OCI-LY7 (cell line): Measurements from ENCODE around the gene LDLRAP1. TPM values are rescaled to one million over a fixed set of nuclear protein-coding genes. Genes with fewer than 3 reads are reported as not detected.

ENCODE experiments used
- BruUV-seq: library from RNA; stranded (reverse); fragments of 400-500 nt; replicated peaks from 2 replicates; lab custom pipeline; 2021; lab: Mats Ljungman, UMichigan
- CTCF ChIA-PET: fragments of 300-600 bp; sonication (Branson Sonifier 250); formaldehyde crosslinking; loops from one replicate; lab custom pipeline; 2022; ENCODE audit warnings: antibody characterized with exemption; ENCODE audit not compliant: unreplicated experiment; lab: Charles Lee
- POLR2A ChIA-PET: fragments of 300-600 bp; sonication (Branson Sonifier 250); formaldehyde crosslinking; loops from one replicate; lab custom pipeline; 2022; ENCODE audit warnings: antibody characterized with exemption; lab: Charles Lee
- DNase-seq: peaks from one replicate; pipeline ENCODE4 v3.0.0-alpha.2; 2015; ENCODE audit warnings: low spot score
- H2AFZ ChIP-seq: fragments of 200-600 bp; sonication (generic), shearing (Covaris generic); 2 replicates; pipeline ENCODE4 v1.6.1; 2014; ENCODE audit warnings: mild to moderate bottlenecking, antibody characterized with exemption, low read length, moderate library complexity
- H3K27ac ChIP-seq: fragments of 200-600 bp; sonication (generic); 2 replicates; pipeline ENCODE4 v1.5.1; 2014; ENCODE audit warnings: mixed run types, low read depth, mild to moderate bottlenecking, moderate library complexity, low read length, inconsistent platforms; ENCODE audit not compliant: poor library complexity, severe bottlenecking
- H3K36me3 ChIP-seq: fragments of 200-600 bp; sonication (generic); 2 replicates; pipeline ENCODE4 v1.6.1; 2014; ENCODE audit warnings: mild to moderate bottlenecking, antibody characterized with exemption, low read length, moderate library complexity, mixed read lengths; ENCODE audit not compliant: insufficient read depth
- H3K4me1 ChIP-seq: fragments of 200-600 bp; sonication (generic); 2 replicates; pipeline ENCODE4 v1.5.1; 2014; ENCODE audit warnings: mild to moderate bottlenecking, low read length; ENCODE audit not compliant: insufficient read depth, poor library complexity, severe bottlenecking
- H3K4me2 ChIP-seq: fragments of 200-600 bp; sonication (generic); 2 replicates; pipeline ENCODE4 v1.6.1; 2014; ENCODE audit warnings: mild to moderate bottlenecking, low read length
- H3K4me3 ChIP-seq: fragments of 200-600 bp; sonication (generic); 2 replicates; pipeline ENCODE4 v1.5.1; 2014; ENCODE audit warnings: mild to moderate bottlenecking, low read depth, low read length; ENCODE audit not compliant: poor library complexity, severe bottlenecking
- H3K79me2 ChIP-seq: fragments of 200-600 bp; sonication (generic); 2 replicates; pipeline ENCODE4 v1.6.1; 2016; ENCODE audit warnings: low read depth, mild to moderate bottlenecking, low read length, moderate library complexity, mixed read lengths; ENCODE audit not compliant: insufficient read depth
- H3K9me2 ChIP-seq: fragments of 200-600 bp; sonication (generic); 2 replicates; pipeline ENCODE4 v1.6.1; 2016; ENCODE audit warnings: mild to moderate bottlenecking, low read length, mixed read lengths; ENCODE audit not compliant: insufficient read depth
- H3K9me3 ChIP-seq: fragments of 200-600 bp; sonication (generic); 2 replicates; pipeline ENCODE4 v1.6.1; 2014; ENCODE audit warnings: mild to moderate bottlenecking, mixed run types, low read length, mixed read lengths
- H4K20me1 ChIP-seq: fragments of 200-600 bp; sonication (generic); 2 replicates; pipeline ENCODE4 v1.6.1; 2014; ENCODE audit warnings: mild to moderate bottlenecking, antibody characterized with exemption, low read length, moderate library complexity, mixed read lengths; ENCODE audit not compliant: insufficient read depth
- CTCF ChIP-seq: fragments of 200-600 bp; sonication (generic); conservative IDR thresholded peaks from 2 replicates; pipeline ENCODE4 v1.5.1; 2014; ENCODE audit warnings: mild to moderate bottlenecking, antibody characterized with exemption, low read length, moderate library complexity, mixed read lengths
- EZH2phosphoT487 ChIP-seq: fragments of 200-600 bp; sonication (generic); IDR thresholded peaks from 2 replicates; pipeline ENCODE4 v1.6.1; 2018; ENCODE audit warnings: low read depth, borderline replicate concordance, mild to moderate bottlenecking, mixed run types, antibody characterized with exemption, low read length, moderate library complexity, mixed read lengths
- intact Hi-C: fragments of 100-400 bp; cut with micrococcal nuclease; formaldehyde crosslinking; loops from one replicate; pipeline ENCODE4 v1.10.0; 2022; ENCODE audit not compliant: unreplicated experiment
- total RNA-seq, 2 experiments: library from RNA; depleted of rRNA in 1 of 2; stranded (reverse); fragments of >200 nt in 1 of 2; shearing (Covaris generic) in 1 of 2; gene quantifications; 2 replicates each; pipeline ENCODE4 v1.2.3, GENCODE V29; 2014 to 2022

The LDLRAP1 gene
- total RNA-seq, 2 experiments from 2014 or later: 14.9 to 36.2 TPM

- Histone ChIP-seq H4K20me1 (no peaks in the 10 kb centered on the region), H3K4me2 (no peak overlapping the region), H2AFZ (no peak overlapping the region), H3K36me3 (no peaks in the 10 kb centered on the region), H3K4me1 (peaks cover 69% of the 10 kb centered on the region), H3K9me3 (no peaks in the 10 kb centered on the region), H3K27ac (no peak overlapping the region), H3K4me3 (no peak overlapping the region), H3K79me2 (no peaks in the 10 kb centered on the region), H3K9me2 (no peaks in the 10 kb centered on the region)
- no peak for DNase-seq
- TF ChIP-seq CTCF (no peak), EZH2phosphoT487 (no peak)
- ChIA-PET CTCF (no interaction called here), POLR2A (interaction anchor here (1.0 kb wide), 1 partner anchor 14 kb away, joined by 4 read pairs; no protein-coding TSS in a partner anchor)
- intact Hi-C loops: no loop called here
- no TSS peak for BruUV-seq
Observed at GRCh38 chr1:25613091-25613490, 69.7 kb downstream of the LDLRAP1 start.

GRCh38 chr1:25614501-25615171 is 71.2 kb downstream of the LDLRAP1 start:
- POLR2A ChIA-PET: interaction anchor here (1.2 kb wide), 1 partner anchor 48 kb away, joined by 3 read pairs; no protein-coding TSS in a partner anchor
- H3K9me2 ChIP-seq: no peaks in the 10 kb centered on the region
- no peaks in the 10 kb centered on the region for H4K20me1 ChIP-seq
- peaks cover 68% of the 10 kb centered on the region for H3K4me1 ChIP-seq
- CTCF ChIA-PET: no interaction called here
- no TSS peak for BruUV-seq
- peak overlapping the region; percentile 29 for H3K27ac ChIP-seq
- H2AFZ ChIP-seq: peak overlapping the region; percentile 74
- H3K9me3 ChIP-seq: no peaks in the 10 kb centered on the region
- TF ChIP-seq EZH2phosphoT487: no peak
- H3K4me2 ChIP-seq: peak overlapping the region; percentile 89
- H3K36me3 ChIP-seq: no peaks in the 10 kb centered on the region
- no peaks in the 10 kb centered on the region for H3K79me2 ChIP-seq
- intact Hi-C loops: loop anchor here (5.0 kb wide), 3 partner anchors 52 to 198 kb away; no protein-coding TSS in a partner anchor
- no peak for DNase-seq
- no peak overlapping the region for H3K4me3 ChIP-seq

- intact Hi-C loops: loop anchor here (5.0 kb wide), 3 partner anchors 53 to 197 kb away; no protein-coding TSS in a partner anchor
- Histone ChIP-seq H3K27ac (peak overlapping the region; percentile 29), H3K9me2 (no peaks in the 10 kb centered on the region), H3K4me3 (peak overlapping the region; percentile 74), H4K20me1 (no peaks in the 10 kb centered on the region), H3K79me2 (no peaks in the 10 kb centered on the region), H3K4me2 (peak overlapping the region; percentile 89), H2AFZ (peak overlapping the region; percentile 74; the same call in 1 of the 2 replicates), H3K4me1 (peaks cover 66% of the 10 kb centered on the region), H3K9me3 (no peaks in the 10 kb centered on the region), H3K36me3 (no peaks in the 10 kb centered on the region)
- POLR2A ChIA-PET: interaction anchor here (1.2 kb wide), 1 partner anchor 49 kb away, joined by 3 read pairs; no protein-coding TSS in a partner anchor
- no peak for DNase-seq
- BruUV-seq: no TSS peak
- TF ChIP-seq EZH2phosphoT487: no peak
- no peak for TF ChIP-seq CTCF
- CTCF ChIA-PET: no interaction called here
Observed at GRCh38 chr1:25615172-25615541, 71.8 kb downstream of the LDLRAP1 start.
